GM12873 (cell line): ENCODE results near the gene FGF2.

Experiments
- TF ChIP-seq, protein P1 (sequence below): IDR thresholded peaks from 2 replicates; pipeline ENCODE4 v1.5.1; 2012; ENCODE audit warnings: low read depth, mild to moderate bottlenecking, moderate library complexity, low read length, control low read depth; ENCODE audit not compliant: insufficient read depth; ENCODE audit errors: missing control alignments

FGF2 gene

DNA sequence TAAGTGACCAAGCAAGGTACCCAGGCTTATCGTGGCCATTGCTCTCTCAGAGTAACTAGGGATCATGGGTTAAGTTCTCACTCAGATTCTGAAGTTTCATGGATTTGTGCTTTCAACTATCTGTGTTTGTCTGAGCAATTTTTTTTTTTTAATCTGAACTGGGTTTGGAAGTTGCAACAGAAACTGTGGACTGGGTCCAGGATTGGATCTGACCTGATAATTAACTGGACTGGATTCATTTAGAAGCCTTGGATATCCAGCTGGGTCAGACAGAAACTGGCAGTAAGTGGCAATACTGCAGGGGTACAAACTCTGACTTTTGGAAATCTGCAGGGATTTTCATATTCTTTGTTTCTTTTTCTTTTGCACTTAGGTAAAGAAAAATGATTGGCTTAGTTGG is 38.7 kb upstream of the FGF2 start:
- TF ChIP-seq, protein P1, sequence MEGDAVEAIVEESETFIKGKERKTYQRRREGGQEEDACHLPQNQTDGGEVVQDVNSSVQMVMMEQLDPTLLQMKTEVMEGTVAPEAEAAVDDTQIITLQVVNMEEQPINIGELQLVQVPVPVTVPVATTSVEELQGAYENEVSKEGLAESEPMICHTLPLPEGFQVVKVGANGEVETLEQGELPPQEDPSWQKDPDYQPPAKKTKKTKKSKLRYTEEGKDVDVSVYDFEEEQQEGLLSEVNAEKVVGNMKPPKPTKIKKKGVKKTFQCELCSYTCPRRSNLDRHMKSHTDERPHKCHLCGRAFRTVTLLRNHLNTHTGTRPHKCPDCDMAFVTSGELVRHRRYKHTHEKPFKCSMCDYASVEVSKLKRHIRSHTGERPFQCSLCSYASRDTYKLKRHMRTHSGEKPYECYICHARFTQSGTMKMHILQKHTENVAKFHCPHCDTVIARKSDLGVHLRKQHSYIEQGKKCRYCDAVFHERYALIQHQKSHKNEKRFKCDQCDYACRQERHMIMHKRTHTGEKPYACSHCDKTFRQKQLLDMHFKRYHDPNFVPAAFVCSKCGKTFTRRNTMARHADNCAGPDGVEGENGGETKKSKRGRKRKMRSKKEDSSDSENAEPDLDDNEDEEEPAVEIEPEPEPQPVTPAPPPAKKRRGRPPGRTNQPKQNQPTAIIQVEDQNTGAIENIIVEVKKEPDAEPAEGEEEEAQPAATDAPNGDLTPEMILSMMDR: no peak

DNA sequence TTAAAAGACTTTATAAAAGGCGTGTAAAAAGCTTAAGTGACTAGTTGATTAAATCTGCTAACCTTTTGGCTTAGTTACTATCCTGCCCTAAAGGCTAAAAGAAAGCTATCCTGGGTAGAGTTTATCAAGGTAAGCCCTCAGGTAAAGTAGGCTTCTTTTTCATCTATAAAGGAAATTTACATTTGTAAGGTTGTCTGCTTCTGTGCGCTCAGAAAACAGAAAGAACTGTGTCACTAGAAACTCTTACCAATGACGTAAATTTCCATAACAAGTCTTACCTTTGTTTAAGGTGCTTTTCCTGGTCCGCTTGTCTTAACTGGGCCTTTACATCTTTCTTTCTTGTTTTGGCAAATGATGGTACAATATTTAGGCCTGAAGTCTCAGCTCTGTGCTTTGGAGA is 37.7 kb upstream of the FGF2 start:
- TF ChIP-seq, protein P1: no peak

DNA sequence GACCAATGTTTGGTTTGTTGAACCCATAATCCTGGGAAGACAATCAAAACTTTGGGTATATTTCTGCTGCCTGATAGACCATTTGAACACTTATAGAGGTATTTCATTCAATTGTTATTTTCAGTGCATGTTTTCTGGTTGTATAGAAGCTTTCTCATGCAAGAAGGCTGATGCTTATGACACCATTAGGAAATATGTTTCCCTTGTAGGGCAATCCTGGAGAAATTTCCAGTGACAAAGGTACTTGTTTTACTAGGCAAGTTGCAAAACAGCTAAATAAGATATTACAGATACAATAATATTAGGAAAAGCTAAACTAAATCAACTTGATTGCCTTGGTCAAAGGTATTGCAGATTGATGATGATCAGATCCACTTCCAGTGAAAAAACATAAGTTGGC is 32.8 kb upstream of the FGF2 start:
- TF ChIP-seq, protein P1: no peak

DNA sequence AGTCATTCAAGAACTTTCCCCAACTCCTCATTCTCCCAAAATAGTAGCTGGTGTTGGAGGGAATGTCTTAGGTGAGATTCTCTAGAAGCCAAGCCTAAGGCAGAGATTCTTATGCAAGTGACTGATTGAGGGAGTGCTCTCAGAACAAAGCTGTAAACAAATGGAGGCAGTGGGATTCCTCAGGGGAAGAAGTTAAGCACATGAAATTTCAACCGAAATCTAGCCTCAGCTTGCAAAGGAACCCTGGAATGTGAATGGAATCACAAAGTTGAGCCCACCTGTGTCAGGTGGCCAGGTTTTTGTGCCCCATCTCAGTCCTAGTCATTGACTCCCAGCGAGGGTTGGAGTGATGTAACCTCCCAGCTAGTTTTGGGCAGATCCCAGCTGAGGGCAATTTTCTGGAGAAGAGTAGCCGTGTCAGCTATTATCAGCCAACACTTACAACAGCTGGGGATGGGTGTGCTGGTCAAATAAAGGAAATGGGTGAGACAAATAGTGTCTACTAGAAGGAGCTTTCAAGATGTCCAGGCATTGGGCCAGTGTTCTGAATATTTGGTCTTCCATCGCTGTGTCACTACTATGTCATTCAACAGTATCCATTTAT is 29.7 kb upstream of the FGF2 start:
- TF ChIP-seq, protein P1: no peak

DNA sequence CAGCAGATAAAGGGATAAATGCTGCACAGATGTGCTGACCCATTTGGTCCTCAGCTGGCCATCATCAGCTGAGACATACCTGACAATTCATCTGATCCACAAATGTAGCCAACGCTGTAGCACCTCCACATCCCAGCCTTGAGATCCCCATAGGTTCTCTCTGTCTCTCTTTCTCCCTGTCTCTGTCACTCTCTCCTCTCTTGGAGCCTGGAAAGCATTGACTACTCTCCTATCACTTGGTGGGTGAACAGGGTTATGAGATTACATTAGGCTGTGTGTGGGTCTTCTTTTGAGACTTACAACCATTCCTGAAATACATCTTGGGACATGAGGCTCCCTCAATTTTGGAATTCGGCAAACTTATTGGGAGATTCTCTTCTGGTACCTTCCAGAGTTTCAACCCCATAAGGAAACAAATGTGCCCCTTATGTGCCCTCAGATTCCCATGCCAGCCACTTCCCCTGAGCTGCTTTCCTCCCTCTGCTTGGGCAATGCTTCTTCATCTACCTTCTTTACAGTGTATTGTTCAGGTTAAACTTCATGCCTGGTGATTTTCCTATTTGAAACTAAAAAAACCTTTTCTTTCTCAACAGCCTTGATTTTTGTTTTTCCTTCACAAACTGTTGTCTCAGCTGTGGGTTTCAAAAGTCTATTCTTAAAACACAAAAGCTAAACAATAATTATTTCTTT is 29.1 kb upstream of the FGF2 start:
- TF ChIP-seq, protein P1: no peak

DNA sequence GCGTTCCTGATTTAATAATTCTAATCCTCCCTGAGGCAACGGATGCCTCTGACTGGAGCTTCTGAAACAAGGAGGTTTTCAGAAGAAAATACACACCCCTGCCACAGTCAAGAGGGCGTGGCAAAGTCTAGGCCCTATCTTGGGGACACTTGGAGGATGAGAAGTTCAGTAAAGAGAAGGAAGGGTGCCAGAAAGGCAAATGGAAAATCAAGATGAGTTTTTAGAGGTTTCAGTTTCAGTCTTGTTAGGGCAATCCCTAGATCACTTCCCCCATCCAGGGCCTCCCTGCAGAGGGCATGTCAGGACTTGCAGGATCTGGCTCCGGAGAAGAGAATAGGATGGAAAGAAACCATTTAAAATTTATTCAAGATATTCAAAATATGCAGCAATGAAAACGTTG is 28.5 kb upstream of the FGF2 start:
- TF ChIP-seq, protein P1: no peak

DNA sequence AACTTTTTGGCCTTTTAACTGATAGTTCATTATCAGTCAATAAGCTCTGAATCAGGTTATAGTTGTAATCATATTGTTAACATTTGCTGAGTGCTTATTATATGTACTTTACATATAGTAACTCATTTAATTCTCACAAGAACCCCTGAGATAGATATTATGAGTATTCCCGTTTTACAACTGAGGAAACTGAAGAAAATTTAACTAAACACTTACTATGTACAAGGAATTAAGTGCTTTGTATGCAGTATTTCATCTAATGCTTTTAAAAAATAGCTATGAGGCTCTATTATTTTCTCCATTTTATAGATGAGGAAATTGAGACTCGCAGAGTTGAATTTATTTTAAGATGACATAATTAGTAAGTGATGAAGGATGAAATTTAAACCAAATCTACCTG is 27.7 kb upstream of the FGF2 start:
- TF ChIP-seq, protein P1: no peak
